Measurements from ENCODE around the gene PPM1M.
"Not testable (repeated sequence)": the region's sequence is repeated elsewhere in the genome, so short reads cannot be mapped to it uniquely, and the experiment has no call there.

PPM1M gene

DNA sequence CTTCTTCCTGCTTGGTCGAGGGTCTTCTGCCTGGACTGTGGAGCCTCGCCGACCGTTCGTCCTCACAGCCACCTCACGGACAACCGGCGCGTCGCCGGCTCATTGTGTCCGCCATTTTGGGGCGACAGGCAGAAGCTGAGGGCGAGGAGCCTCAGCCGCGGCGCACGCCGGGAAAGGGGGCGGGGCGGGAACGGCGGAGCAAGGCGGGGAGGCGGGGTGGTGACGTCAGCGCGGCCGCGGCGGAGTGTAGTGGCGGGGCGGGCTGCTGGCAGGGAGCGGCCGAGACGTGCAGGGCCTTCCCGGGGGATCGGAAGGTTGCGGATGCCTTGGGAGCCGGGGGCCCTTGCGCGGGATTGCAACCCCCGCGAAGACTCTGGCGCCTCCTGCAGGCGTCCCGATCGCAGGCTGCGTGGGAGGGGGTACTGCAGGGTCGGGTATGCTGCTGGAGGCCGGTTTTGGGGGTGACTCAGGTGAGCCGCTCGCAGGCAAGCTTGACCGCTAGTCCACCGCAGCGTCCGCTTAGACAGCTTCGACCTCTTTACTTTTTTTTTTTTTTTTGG, 33.0 kb downstream of the PPM1M start, which contains the start of gene WDR82:
TSS of gene WDR82 (minus strand) at position 140 of the 560 bp plus-strand sequence. CDS start 288 bp downstream, outside the sequence.
- DNase-seq: peak; percentile 94 to 98

DNA sequence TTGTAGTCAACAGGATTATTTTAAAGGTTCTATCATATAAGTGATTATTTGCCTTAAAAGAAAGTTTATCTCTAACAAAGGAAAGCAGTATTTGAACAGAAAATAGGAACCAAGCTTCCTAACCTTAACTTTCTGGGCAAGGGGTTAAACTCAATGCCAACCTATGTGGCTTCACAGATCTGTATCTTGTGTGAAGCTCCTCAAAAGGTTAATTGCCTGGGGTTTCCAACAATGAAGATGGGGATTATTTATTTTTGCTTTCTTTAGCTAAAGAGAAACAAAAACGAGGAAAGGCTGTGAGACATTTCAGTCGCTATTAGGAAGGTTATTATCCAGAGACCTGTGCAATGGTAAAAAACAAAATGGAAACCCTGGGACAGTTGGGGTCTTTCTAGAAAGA, 34.0 kb downstream of the PPM1M start:
- no peak for DNase-seq

DNA sequence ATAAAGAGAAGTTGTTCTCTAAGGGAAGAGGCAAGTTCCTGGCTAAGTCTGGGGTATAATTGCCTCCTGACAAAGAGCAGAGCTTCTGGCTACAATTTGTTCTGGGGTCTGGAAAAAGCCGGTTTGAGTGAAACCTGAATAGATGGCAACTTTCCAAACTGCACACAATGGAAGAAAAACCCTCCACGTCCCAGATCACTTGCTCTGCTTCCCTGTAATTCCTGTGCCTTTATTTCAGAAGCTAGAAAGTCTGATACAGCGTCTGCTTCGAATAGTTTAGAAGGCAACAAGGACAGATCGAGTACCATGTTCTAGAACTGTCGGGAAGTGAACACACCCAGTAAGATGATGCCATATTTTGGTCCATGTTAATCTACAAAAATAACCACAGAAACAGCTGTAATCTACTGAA, 34.5 kb downstream of the PPM1M start:
- no peak for DNase-seq

DNA sequence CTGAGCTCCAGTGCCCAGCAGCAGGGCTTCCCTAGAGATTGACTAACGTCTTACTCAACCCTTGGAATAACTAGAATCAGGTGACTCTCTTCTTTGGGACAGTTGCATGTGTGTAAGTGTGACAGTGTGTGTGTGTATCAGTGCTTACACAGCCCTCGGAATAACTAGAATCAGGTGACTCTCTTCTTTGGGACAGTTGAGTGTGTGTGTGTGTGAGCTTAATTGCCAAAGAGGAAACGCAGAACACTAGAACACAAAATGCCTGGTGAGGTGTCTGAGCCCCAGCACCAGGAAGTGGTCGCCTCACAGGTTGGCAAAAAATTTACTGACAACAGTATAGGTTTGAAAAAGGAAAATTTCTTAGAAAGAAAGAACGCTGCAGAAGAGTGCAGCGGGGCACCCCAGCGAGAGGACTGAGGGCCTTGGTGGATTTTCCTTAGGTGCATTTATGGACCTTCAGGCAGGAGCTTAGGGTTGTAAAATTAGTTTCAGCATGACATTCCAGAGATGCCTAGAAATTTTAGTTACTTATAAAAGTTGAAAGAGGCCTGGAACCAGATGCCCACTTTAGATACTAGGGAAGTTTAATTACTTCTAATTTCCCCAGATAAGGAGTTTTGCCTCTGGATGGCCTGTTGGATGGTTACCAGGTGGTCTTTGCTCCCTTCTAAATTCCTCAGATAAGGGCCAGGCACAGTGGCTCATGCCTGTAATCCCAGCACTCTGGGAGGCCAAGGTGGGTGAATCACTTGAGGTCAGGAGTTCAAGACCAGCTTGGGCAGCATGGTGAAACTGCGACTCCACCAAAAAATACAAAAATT, 36.6 kb downstream of the PPM1M start:
- DNase-seq: peak in 1 of 2 donors; percentile 16

DNA sequence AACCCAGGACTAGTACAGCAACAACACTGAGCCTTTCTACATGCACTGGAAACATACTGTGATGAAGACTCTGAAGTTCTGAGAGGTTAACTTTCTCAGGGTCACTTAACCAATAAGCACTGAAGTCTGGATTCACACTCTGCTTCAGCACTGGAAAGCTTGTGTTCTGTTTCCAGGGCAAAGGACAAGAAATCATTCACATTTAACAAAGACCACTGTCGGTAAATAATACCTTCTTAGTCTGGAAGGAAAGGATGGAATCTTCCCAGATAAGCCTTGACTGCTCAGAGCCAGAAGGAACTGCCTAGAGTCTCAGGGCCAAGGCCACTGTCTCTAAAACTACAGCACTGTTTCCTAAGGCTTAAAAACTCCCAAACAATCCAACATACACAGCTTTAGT, 37.7 kb downstream of the PPM1M start:
- DNase-seq: no peak

DNA sequence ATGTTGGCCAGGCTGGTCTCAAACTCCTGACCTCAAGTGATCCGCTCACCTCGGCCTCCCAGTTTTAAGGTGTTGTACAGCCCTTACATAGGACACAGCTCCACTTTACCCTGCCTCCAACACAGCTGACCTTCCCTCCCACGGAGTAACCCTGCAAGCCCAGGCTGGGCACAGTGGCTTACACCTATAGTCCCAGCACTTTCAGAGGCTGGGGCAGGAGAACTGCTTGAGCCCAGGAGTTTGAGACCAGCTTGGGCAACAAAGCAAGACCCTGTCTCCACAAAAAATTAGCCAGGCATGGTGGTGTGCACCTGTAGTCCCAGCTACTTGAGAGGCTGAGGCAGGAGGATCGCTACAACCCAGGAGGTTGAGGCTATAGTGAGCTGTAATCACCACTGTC, 38.5 kb downstream of the PPM1M start:
- not testable (repeated sequence) for DNase-seq

DNA sequence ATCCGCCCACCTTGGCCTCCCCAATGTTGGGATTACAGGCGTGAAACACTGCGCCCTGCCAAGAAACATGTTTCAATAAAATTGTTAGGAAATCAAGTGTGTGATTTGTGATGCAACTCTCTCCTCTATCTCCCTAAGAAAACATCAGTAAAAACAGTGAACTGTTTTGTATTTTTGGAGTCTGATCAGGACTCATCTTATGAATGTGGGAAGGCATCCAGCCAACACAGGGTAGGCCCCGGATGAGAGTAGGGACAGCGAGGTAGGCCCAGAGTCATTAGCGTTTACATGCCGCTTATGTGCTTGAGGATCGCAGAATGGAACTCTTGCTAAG, 41.2 kb downstream of the PPM1M start:
- no peak for DNase-seq

DNA sequence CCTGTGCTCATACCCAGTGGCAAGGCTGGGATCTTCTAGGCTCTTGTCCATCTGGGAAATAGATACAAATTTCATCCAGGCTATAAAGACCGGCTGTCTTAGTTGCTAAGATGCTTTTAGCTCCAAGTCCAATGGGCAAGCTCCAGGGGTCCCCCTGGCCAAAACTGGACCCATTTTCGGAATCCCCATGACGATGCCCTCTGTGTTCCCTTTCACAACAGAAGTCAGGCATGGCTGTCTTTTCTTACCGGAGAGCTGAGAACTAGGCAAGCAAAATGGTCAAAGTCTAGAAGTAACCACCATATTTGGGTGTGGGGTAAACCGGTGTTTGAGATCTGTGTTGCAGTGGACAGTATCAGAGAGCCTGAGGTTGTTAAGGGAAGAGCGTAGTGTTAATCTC, 43.1 kb downstream of the PPM1M start:
- no peak for DNase-seq

DNA sequence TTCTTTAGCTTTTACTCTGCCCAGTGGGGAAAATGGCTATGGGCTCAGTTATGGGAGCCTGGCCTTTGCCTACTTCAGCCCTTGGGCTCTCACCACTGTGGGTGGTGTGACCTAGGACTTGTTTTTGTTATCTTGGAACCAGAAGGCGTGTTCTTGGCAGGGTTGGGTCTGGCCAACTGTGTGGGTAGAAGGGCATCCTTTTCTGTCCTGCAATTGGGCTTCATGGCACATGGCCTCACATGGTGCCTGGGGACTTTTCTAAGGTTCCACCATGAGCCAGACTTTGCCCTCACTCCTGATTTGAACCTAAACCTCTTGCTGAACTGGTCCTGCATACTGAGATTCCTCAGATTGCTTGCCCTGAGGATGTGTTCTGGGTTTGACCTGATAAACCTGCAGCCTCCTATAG, 43.8 kb downstream of the PPM1M start:
- DNase-seq: no peak

DNA sequence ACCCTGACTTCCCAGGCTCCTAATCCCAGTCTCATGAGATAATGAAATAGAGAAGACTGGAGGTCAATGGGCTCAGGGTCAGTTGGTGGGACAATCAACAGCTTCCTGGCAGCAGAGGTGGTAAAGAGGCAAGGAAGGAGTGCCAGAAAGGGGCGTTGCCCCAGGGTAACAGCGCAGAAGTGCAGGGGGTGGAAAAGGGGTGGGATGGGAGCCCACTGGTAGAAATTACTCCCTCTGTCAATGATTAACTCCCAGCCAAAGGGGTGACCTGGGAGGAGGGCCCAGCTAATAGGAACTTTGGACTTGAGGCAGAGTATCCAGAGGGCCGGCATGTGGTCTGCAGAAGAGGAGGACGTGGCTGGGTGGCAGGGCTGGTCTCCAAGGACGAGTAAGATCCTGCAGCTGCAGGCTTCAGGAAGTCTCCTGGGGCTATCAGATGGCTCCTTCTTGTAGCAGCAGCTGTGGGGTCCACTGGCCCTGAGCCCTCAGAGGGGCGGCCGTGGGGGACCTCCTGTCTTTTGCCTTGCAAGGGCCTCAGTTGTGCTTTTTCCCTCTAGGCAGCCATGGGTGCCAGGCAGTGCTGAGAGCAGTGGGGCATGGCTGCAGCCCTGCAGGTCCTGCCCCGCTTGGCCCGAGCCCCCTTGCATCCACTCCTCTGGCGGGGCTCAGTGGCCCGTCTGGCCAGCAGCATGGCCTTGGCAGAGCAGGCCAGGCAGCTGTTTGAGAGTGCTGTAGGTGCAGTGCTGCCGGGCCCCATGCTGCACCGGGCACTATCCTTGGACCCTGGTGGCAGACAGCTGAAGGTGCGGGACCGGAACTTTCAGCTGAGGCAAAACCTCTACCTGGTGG, 44.4 kb downstream of the PPM1M start:
- no peak for DNase-seq

DNA sequence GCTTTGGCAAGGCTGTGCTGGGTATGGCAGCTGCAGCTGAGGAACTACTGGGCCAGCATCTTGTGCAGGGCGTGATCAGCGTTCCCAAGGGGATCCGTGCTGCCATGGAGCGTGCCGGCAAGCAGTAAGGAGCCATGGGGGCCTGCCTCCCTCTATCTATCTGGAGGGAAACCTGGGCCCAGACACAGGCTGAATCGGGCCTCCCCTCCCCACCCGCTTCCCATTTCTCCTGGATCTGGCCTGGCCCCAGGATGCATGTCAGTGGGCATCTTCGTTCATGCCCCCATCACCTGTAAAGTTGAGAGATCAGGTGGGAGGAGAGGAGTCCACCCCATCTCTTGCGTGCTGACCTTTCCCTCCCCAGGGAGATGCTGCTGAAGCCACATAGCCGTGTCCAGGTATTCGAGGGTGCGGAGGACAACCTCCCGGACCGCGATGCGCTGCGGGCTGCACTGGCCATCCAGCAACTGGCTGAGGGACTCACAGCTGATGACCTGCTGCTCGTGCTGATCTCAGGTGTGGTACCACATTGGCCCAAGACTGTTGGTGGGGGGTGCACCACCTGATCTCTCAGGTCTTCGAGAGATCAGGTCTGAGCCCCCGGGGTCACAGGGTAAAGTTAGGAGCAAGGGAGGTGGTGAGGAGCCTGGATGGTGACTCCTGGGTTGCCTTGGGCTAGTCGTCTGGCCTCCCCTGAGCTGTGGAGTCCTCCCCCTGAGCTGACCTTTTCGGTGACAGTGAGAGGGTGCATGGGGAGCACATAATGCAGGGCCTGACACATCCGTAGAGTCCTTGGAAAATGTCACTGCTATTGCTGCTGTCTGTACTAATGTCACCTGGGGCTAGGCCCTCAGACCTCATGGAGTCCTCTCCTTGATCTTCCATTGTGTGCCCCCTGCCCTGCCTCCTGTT, 45.3 kb downstream of the PPM1M start:
- no peak for DNase-seq

DNA sequence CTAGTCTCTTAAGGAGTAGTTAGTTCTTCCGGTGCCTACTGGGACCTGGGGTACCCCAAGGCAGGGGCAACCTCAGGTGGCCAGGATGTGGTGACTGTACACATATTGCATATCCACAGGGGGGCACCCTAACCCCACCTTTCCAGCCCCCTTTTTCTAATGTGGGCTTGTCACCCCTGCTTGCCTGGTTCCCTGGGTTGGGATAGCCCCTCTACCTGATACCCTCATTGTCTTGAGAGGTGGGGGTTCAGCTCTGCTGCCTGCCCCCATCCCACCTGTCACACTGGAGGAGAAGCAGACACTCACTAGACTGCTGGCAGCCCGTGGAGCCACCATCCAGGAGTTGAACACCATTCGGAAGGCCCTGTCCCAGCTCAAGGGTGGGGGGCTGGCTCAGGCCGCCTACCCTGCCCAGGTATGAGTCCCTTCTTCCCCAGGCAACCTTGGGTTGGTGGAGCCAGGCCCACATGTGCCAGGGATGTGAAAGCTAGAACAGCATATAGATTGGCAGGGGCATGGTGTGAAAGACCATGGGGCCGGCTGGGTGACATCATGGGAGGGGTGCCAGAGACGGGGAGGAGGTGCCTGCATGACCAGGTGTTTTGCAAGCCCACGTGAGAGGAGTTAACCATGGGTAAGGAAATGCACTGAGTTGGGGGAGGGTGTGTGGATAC, 46.1 kb downstream of the PPM1M start:
- DNase-seq: peak in 1 of 2 donors; percentile 27

DNA sequence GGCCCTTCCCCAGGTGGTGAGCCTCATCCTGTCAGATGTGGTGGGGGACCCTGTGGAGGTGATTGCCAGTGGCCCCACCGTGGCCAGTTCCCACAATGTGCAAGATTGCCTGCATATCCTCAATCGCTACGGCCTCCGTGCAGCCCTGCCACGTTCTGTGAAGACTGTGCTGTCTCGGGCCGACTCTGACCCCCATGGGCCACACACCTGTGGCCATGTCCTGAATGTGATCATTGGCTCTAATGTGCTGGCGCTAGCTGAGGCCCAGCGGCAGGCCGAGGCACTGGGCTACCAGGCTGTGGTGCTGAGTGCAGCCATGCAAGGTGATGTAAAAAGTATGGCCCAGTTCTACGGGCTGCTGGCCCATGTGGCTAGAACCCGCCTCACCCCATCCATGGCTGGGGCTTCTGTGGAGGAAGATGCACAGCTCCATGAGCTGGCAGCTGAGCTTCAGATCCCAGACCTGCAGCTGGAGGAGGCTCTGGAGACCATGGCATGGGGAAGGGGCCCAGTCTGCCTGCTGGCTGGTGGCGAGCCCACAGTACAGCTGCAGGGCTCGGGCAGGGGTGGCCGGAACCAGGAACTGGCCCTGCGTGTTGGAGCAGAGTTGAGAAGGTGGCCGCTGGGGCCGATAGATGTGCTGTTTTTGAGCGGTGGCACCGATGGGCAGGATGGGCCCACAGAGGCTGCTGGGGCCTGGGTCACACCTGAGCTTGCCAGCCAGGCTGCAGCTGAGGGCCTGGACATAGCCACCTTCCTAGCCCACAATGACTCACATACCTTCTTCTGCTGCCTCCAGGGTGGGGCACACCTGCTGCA, 46.9 kb downstream of the PPM1M start:
- DNase-seq: no peak

DNA sequence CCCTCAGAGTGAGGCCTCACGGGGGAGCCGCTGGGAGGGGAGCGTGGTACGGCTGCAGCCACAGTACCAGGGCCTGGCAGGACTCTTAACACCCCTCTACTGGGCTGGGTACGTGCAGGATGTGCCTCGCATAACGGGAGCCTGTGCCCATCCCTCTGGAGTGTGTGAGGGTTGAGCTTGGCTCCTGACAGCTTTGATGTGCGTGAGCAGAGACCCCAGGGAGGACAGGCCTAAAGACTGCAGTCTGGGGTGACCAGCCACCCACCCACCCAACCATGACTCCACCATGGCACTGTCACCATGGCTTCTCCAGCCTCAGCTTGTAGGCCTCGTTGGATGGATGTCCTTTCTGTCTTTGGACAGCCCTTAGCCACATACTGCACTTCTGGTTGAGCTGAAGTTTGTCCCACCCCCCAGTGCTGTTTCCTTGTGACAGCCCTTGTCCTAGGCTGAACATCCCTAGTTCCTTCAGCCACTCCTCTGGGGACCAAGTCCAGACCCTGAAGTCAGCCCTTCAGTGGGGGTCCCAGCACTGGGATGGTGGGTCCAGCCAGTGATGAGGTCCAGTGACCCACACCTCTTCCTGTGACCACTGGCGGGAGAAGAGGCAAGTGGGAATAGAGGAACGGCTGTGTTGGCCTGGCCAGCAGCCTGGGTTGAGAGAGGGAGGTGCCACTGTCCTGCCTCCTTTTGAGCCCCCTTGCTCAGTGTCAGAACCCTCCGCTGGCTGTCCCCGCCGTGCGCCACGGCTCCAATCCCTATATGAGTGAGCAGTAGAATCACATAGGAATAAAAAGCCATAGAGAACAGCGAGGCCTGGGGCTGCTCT, 48.1 kb downstream of the PPM1M start:
- no peak for DNase-seq

DNA sequence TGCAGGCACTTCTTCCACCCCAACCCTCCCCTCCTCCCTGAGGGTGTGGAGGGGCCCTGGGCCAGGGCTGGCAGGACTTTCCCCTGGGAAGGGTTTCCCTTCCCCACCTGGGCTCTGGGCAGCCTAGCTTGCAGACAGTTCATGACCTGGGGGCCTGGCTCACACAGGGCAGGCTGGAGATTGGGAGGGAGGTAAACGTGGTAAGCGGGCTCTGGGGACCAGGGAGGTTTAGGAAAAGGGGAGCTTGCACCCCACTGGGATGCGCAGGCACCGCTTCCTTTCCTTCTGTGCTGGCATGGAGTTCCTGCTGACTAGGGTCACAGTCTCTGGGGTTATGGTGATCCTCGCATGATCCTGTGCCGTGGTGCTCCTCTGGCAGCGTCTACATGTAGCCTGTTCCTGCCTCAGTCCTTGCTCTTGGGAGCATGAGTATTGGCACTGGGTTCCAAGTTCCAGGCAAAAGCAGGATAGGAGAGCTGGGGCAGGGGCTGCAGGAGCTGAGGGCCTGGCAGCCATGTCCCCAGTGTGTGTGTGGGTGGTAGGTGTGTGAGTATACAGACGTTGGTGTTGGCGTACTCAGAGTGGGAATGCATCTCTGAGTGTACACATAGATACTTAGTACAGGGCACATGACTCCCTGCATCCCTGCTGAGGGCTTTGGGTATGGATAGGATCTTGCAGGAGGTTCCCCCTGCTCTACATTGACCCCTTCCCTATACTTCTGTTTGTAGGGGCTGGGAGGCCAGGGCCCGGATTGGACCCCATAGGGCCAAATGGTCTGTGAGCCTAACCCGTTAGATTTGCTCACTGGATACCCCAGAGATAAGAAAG, 49.0 kb downstream of the PPM1M start:
- no peak for DNase-seq

DNA sequence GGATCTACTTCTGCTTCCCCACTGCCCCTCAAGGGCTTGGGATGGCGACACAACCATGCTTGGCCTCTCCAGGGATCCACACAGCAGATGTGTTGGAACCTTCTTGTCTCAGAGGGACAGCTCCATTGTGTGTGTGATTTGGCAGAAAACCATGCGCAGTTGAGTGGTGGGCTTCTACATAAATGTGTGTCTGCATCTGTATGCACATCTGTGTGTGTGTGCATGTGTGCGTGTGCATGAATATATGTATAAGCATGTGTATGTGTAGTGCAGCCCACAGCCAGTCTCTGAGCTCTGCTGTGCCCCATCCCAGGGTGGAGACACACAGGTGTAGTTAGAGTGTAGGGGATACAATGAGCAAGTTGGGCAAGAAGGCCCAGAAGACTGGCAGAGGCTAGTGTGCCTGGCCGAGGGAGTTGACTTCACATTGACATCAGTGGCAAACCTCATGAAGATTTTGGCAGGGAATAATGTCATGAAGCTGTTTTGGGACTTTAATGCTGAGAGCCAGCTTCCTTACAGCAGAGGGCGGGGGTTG, 50.2 kb downstream of the PPM1M start:
- DNase-seq: no peak

DNA sequence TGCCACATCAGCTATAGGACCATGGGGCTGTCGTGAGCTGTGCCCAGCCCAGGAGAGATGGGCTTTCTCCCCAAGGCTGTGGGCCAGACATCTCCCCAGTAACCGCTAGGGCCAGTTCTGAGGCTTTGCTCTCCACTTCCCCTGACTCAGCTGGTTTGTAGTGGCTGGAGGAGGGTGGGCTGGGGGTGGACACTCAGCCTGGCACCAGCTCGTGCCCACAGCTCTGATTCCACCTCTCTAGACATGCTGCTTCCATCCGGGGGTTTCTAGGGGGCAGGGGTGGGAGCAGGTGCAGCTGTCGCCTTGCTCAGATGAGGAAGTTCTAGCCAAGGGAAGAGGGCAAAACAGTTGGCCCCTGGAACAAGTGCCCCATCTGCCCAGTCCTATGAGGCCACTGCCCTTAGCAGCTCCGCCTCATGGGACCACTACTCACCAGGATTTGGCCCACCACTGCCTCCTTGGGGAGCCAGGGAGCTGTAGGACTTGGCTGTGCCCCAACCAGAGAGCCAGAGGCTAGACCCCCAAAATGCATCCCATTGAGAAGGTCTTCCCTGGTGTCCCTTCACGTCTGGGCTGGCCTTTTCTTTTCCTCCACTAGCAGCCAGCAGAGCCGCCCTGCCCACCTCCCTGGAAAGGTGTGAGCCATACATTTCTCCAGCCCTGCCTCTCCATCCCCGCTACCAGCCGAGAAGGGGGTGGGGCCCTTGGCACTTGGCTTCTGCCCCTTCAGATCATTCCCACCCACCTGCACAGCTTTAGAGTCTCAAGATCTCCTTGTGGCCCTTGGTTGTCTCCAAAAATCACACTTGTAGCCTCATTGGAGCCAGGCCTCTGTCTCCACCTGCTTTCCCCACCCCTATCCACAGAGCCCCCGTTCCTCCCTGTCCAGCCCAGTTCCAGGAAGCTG, 51.9 kb downstream of the PPM1M start:
- DNase-seq: peak in 1 of 2 donors; percentile 22
